RWPE2 (cell line): ENCODE data around the gene CHD6.

Experiments used
- ATAC-seq: fragments of 200-7000 bp; cut with Tn5 transposase; 3 replicates; pipeline ENCODE4 v1.9.1; 2021; ENCODE audit warnings: low read depth
- DNase-seq: peaks from one replicate; pipeline ENCODE4 v3.0.0-alpha.2; 2020; ENCODE audit warnings: low spot score
- H3K27ac ChIP-seq: fragments of 450-650 bp; 2 replicates; pipeline ENCODE4 v1.5.1; 2017; ENCODE audit warnings: mild to moderate bottlenecking; ENCODE audit not compliant: poor library complexity, severe bottlenecking
- H3K27me3 ChIP-seq: fragments of 250-450 bp; sonication (Bioruptor Pico); 2 replicates; pipeline ENCODE4 v1.5.1; 2021; ENCODE audit warnings: mild to moderate bottlenecking, moderate library complexity; ENCODE audit not compliant: insufficient read depth, poor library complexity, severe bottlenecking
- H3K36me3 ChIP-seq: fragments of 250-450 bp; sonication (Bioruptor Pico); 2 replicates; pipeline ENCODE4 v1.5.1; 2020; ENCODE audit warnings: low read depth, mild to moderate bottlenecking, moderate library complexity
- H3K4me1 ChIP-seq: fragments of 250-450 bp; sonication (Bioruptor Pico); 2 replicates; pipeline ENCODE4 v1.5.1; 2021; ENCODE audit warnings: mild to moderate bottlenecking, moderate library complexity; ENCODE audit not compliant: insufficient read depth, poor library complexity, severe bottlenecking
- H3K4me3 ChIP-seq: fragments of 250-450 bp; sonication (Bioruptor Pico); 2 replicates; pipeline ENCODE4 v1.5.1; 2021; ENCODE audit warnings: mild to moderate bottlenecking, moderate library complexity; ENCODE audit not compliant: severe bottlenecking
- H3K9me3 ChIP-seq: fragments of 250-450 bp; sonication (Bioruptor Pico); 2 replicates; pipeline ENCODE4 v1.5.1; 2021; ENCODE audit warnings: mild to moderate bottlenecking, moderate library complexity; ENCODE audit not compliant: severe bottlenecking
- CTCF ChIP-seq: fragments of 450-650 bp; IDR thresholded peaks from one replicate; pipeline ENCODE4 v1.5.1; 2017; ENCODE audit warnings: mild to moderate bottlenecking, moderate library complexity; ENCODE audit not compliant: poor library complexity, severe bottlenecking

Gene CHD6

GRCh38 chr20:41552295-41553068 lies 65.7 kb downstream of the CHD6 start:
- no peak overlapping the region for H3K4me3 ChIP-seq
- H3K27ac ChIP-seq, result no peak overlapping the region
- H3K4me1 ChIP-seq, result no peaks in the 10 kb centered on the region
- ATAC-seq, result no peak
- H3K9me3 ChIP-seq, result no peaks in the 10 kb centered on the region
- no peak for TF ChIP-seq CTCF
- no peak for DNase-seq
- no peaks in the 10 kb centered on the region for H3K36me3 ChIP-seq
- H3K27me3 ChIP-seq, result no peaks in the 10 kb centered on the region

- ATAC-seq (no peak), DNase-seq (no peak)
- H3K27me3 ChIP-seq, result no peaks in the 10 kb centered on the region
- H3K4me3 ChIP-seq, result no peak overlapping the region
- H3K36me3 ChIP-seq, result peaks cover 5% of the 10 kb centered on the region; the same call in 1 of the 2 replicates
- H3K4me1 ChIP-seq, result no peaks in the 10 kb centered on the region
- no peaks in the 10 kb centered on the region for H3K9me3 ChIP-seq
- no peak overlapping the region for H3K27ac ChIP-seq
- no peak for TF ChIP-seq CTCF
These were observed 67.0 kb downstream of the CHD6 start for GRCh38 chr20:41551011-41551705.

GRCh38 chr20:41547221-41547620 lies 71.0 kb downstream of the CHD6 start:
- no peak overlapping the region for H3K4me3 ChIP-seq
- H3K27ac ChIP-seq, result no peak overlapping the region
- no peaks in the 10 kb centered on the region for H3K4me1 ChIP-seq
- no peaks in the 10 kb centered on the region for H3K9me3 ChIP-seq
- H3K27me3 ChIP-seq, result no peaks in the 10 kb centered on the region
- no peak for ATAC-seq
- no peak for DNase-seq
- peaks cover 5% of the 10 kb centered on the region; the same call in 1 of the 2 replicates for H3K36me3 ChIP-seq
- TF ChIP-seq CTCF, result no peak

- ATAC-seq (no peak), DNase-seq (no peak)
- no peak overlapping the region for H3K4me3 ChIP-seq
- H3K36me3 ChIP-seq, result peaks cover 5% of the 10 kb centered on the region; the same call in 1 of the 2 replicates
- no peak for TF ChIP-seq CTCF
- H3K27me3 ChIP-seq, result no peaks in the 10 kb centered on the region
- H3K9me3 ChIP-seq, result no peaks in the 10 kb centered on the region
- no peak overlapping the region for H3K27ac ChIP-seq
- no peaks in the 10 kb centered on the region for H3K4me1 ChIP-seq
These were observed 71.6 kb downstream of the CHD6 start for GRCh38 chr20:41546535-41546934.

- no peak overlapping the region for H3K27ac ChIP-seq
- H3K36me3 ChIP-seq, result peaks cover 8% of the 10 kb centered on the region
- TF ChIP-seq CTCF, result no peak
- H3K27me3 ChIP-seq, result no peaks in the 10 kb centered on the region
- H3K4me1 ChIP-seq, result no peaks in the 10 kb centered on the region
- no peaks in the 10 kb centered on the region for H3K9me3 ChIP-seq
- DNase-seq (no peak), ATAC-seq (no peak)
- no peak overlapping the region for H3K4me3 ChIP-seq
These were observed 73.7 kb downstream of the CHD6 start for GRCh38 chr20:41544472-41544871.
